ENCODE measurements around the gene ADAM11.
A peak's percentile ranks its signal among the peaks of the same experiment; 100 is the strongest.
"Not testable (repeated sequence)": the region's sequence is repeated elsewhere in the genome, so short reads cannot be mapped to it uniquely, and the experiment has no call there.

Gene ADAM11

DNA sequence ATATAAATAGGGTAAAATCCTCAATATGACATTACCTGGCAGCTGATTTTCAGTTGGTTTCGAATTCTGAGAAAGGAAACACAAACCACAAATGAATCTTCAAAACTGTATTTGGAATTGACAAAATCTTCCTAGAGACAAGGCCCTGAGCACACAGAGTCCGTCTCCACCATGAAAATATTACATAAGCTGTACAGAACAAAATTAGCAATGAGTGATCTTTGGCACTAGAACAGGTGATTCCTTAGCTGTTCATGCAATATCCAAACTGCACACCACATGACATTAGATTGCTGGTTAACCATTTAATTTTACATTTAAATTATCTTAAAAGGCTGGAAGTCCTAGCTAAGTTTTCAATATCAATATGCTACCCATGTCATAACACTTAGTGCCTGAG, 39.6 kb downstream of the ADAM11 start:
- DNase-seq = no peak

DNA sequence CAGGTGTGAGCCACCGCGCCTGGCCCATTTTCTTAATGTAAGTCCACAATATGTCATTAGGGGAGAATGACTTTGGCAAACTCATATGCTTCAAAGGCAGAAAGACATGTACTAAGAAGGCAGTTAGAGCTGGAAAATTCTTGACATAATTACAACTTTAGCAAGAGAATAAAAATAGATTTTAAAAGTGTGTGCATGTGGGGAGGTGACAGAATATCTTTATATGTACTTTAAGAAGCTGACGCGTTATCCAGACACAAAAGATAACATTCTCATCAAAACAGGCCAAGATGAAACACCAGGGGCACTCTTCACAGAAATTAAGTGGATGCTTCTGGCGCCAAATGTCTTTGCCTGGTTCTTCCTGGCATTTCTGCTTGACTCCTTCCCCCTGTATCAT, 43.1 kb downstream of the ADAM11 start:
- no peak for DNase-seq

DNA sequence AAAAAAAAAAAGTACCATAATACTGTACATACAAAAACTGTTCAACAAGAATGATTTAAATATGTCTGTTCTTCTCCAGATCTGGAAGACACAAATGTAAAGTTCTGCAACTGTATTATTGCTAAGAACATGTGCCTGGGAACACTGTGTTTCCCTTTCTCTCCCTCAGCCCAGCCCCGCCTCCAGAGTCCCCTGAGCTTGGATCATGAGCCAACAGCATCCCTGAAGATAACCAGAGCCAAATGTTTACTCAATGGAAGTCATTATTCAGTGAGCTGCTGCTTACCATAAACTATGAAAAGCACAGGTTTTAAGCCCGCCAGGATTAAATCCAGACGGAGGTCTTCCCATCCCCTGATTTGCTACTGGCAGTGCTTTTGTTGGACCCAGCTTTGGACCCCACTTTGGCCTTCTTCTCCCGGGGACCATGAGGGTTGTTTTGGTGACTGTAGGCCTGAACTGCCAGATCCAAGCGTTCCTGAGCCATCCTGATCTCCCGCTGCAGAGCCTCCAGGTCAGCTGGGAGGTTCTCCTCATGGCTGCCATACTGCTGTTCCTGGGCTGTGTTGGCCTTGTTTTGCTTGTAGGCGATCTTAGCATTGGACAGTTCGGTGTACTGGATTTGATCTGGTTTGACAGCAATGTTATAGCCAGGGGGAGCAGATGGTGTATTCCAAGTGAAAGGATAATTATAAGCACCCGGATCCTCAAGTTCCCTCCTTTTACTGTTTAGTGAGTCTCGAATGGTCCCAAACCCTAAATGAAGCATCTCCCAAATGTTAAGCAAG, 45.7 kb downstream of the ADAM11 start:
- no peak for DNase-seq

DNA sequence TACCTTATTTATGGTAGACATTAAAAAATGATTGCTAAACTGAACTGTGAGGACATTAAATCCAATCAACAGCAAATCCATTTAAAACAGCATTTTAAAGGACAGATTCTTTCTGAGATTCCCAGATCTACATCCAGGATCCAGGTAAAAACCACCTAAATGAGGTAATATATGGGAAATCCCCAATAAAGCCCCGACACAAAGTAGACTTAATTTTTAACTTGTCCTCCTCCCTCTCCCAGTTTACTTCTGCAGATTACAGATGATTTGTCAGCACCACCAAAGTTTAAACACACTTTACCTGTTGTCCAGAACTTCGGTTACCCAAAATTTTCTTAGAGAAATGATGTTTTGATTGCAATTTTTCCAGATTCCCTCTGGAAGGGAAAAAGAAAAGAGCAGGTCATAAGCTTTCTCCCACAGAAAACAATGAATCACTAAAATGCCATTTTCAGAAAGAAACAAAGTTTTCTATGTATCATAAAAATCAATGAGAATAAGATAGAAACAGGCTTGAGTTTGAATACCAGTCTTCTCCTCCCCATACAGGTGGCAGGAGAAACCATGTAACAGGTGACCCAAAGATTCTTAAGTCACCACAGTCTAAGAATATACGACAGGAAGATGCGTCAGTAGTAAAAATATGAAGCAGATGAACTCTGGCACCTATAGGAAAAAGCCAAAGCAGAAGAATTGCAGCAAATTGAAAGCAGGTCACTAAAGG, 48.5 kb downstream of the ADAM11 start:
- no peak for DNase-seq

DNA sequence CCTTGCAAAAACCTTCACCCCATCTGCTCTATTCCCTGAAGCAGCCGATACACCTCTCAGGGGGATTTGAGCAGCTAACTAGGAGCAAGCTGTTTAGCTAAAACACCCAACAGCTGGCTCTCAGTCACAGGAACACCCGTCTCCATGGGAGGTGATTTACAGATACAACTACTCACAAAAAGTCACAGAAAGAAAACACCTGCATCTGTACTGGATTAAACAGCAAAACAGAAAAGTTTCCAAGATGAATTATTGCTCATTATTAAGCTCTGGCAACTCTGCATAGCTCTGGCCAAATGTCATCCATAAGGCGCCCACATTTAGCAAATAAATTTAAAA, 49.0 kb downstream of the ADAM11 start:
- no peak for DNase-seq

DNA sequence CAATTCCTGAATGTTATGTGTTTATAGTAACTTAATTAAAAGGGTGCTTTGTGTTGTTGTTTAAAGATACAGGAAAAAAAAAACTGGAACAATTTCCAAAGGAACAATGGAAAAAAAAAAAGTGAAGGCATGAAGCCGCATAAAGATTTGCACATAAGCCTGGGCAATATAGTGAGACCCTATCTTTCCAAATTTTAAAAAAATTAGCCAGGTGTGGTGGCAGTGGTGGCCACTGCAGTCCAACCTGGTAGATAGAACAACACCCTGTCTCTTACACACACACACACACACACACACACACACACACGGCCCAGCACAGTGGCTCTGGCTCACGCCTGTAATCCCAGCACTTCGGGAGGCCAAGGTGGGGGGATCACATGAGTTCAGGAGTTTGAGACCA, 49.4 kb downstream of the ADAM11 start:
- no peak for DNase-seq

DNA sequence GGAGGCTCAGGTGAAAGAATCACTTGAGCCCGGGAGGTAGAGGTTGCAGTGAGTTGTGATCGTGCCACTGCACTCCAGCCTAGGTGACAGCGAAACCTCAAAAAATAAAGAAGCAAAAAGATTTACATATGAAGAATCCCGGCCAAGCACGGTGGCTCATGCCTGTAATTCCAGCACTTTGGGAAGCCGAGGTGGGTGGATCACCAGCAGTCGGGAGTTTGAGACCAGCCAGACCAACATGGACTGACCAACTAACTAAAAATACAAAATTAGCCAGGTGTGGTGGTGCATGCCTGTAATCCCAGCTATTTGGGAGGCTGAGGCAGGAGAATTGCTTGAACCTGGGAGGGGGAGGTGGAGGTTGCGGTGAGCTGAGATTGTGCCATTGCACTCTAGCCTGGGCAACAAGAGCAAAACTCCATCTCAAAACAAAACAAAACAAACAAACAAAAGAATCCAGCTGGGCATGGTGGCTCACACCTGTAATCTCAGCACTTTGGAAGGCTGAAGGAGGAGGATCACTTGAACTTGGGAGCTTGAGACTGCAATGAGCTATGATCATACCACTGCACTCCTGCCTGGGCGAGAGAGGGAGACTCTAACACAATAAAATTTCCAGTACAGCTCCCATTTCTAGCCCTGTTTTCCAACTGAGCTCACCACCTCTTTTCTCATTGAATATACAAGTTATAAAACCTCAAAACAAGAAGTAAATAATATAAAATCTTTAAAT, 50.0 kb downstream of the ADAM11 start:
- DNase-seq = not testable (repeated sequence)

DNA sequence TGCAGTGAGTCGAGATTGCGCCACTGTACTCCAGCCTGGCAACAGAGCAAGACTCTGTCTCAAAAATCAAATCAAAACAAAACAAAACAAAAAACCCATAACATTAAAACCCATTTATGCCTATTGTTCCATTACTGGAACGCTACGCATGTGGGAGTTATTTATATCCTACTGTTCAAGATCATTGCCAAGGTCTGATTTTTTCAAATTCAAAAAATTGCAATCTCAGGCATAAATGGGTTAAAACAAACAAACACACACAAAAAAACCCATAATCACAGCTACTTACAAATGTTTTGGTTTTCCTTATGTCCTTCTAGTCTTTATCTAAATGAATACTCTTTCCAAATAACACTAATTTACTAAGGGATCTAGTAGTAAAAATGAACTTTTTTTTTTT, 53.5 kb downstream of the ADAM11 start:
- no peak for DNase-seq

DNA sequence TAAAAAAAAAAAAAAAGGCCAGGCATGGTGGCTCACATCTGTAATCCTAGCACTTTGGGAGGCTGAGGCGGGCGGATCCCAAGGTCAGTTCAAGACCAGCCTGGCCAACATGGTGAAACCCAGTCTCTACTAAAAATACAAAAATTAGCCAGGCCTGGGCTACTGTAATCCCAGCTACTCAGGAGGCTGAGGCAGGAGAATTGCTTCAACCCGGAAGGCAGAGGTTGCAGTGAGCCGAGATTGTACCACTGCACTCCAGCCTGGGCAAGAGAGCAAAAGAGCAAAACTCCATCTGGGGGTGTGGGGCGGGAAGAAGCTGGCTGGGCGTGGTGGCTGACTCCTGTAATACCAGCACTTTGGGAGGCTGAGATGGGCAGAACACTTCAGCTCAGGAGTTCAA, 59.7 kb downstream of the ADAM11 start:
- not testable (repeated sequence) for DNase-seq

DNA sequence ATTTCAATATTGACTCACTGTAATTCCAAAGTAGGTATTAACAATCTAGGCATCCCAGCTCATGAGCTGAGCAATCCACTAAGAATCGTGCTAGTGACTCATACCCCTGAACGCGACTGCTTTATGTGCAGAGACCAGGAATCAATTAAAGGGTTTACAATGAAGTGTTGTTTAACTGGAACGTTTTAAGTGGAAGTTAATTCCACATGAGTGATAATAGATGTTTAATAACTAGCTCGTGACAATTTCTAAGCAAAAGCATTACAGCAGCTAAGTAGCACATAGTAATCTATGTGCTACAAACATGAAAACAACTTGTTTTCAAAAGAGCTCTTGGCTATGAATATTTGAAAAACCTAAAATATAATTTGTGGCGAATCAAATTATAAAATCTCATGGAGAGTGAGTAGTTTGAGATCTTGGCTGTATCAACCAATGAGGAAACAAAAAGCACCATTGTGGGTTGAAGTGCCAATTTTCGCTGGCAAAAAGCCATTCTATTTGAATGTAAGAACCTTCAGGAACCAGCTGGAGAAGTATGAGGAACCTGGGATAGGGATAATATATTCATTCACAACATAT, 61.9 kb downstream of the ADAM11 start:
- peak; percentile 97 for DNase-seq

DNA sequence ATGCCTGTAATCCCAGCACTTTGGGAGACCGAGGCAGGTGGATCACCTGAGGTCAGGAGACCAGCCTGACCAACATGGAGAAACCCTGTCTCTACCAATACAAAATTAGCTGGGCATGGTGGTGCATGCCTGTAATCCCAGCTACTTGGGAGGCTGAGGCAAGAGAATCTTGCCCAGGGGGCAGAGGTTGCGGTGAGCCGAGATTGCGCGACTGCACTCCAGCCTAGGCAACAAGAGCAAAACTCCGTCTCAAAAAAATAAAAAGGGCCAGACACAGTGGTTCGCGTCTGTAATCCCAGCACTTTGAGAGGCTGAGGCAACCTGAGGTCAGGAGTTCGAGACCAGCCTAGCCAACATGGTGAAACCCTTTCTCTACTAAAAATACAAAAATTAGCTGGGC, 66.4 kb downstream of the ADAM11 start:
- DNase-seq = not testable (repeated sequence)

DNA sequence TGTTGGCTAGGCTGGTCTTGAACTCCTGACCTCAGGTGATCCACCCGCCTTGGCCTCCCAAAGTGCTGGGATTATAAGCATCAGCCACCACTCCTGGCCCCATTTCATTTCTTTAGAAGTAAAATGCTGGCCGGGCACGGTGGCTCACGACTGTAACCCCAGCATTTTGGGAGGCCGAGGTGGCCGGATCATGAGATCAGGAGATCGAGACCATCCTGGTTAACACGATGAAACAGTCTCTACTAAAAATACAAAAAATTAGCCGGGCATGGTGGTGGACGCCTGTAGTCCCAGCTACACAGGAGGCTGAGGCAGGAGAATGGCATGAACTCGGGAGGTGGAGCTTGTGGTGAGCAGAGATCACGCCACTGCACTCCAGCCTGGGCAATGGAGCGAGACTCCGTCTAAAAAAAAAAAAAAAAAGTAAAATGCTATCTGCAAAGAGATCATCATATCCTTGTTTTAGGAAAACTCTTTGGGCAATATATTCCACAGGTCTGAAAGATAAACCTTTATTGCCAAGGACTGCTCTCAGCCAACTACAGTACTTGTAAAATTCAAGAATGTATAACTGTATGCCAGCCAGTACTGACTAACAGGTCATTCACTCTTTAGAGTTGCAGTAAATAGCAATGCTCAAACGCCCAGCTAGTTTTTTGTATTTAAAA, 67.5 kb downstream of the ADAM11 start:
- no peak for DNase-seq

DNA sequence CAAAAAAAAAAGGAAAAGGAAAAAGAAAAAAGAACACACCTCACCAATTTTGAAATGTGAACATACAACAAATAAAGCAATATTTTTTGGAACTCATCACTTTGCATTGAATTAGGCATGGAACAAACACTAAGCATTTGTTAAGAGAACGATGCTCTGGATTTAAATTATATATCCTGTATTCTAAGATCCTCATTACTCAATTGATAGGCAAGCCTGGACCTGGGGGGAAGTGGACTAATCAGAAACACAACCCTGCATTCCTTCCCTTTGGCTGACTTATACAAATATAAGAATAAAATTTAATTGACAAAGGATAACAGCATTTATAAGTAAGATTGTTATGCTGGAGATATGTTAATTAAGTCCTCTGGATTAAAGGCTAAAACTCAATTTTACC, 69.1 kb downstream of the ADAM11 start:
- DNase-seq = peak; percentile 27

DNA sequence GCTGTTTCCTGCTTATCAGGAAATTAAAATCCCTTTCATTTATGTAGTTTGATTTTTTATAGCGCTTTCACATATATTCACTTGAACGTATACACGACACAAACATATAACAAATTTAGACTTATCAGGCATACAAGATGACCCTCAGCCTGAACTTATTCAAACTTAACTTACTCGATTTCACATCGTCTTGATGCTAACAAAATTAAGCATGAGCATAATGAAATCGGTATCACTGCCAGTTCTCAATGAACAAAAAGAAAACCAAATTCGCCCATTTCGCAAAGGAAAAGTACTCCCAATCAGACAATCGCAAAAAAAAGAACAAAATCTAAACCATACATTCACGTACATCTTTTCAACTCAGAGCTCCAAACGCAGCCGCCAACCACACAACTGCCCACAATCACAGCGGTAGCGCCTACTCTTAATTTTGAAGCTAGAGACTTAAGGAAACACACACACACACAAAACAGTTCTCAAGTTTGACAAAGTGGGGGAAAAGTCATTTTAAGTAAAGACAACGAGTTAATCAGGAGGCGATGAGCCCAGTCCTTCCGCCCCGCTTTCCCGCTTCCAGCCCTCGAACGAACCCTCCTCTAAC, 70.2 kb downstream of the ADAM11 start:
- DNase-seq = peak; percentile 34

DNA sequence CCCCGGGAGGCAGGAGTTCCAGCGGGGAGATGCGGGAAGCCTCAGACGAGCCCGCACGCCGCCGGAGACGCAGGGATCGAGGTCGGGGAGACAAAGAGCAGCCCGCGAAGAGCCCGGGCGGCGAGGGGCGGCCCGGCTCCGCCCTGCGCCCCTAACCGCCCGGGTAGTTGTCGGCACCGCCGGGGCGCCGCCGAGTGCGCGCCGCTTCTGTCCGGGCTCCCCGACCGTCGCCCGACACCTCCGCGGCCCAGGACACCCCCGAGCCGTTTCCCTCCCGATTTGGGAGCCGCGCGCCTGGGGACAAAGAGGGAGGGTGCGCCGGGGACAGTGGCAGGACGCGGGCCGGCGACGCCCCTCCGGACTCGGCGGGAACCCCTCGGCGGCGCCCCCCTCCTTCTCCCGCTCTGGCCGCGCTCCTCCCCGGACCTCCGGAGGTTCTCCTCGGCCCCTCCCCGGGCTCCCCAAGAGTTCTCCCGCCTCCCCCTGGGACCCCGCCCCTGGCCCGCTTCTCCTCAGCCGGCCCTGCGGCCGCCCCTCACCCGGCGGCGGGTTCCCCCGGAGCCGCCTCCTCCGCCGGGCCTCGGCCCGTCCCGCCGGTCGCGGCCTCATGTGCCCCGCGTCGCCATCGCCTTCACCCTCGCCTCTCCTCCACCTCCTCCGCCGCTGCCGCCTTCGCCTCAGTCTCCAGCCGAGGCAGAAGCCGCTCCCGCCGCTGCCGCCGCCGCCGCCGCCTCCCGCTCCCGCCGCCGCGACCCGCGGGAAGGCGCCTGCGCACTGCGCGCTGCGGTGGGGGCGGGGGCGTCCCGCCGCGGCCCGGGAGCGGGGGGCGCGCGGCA, 71.0 kb downstream of the ADAM11 start, which contains the start of gene GJC1:
Gene GJC1, minus strand, starts transcription at position 765 of the 836 bp plus-strand sequence. CDS start 24,470 bp downstream, outside the sequence.
- peak; percentile 48 for DNase-seq

DNA sequence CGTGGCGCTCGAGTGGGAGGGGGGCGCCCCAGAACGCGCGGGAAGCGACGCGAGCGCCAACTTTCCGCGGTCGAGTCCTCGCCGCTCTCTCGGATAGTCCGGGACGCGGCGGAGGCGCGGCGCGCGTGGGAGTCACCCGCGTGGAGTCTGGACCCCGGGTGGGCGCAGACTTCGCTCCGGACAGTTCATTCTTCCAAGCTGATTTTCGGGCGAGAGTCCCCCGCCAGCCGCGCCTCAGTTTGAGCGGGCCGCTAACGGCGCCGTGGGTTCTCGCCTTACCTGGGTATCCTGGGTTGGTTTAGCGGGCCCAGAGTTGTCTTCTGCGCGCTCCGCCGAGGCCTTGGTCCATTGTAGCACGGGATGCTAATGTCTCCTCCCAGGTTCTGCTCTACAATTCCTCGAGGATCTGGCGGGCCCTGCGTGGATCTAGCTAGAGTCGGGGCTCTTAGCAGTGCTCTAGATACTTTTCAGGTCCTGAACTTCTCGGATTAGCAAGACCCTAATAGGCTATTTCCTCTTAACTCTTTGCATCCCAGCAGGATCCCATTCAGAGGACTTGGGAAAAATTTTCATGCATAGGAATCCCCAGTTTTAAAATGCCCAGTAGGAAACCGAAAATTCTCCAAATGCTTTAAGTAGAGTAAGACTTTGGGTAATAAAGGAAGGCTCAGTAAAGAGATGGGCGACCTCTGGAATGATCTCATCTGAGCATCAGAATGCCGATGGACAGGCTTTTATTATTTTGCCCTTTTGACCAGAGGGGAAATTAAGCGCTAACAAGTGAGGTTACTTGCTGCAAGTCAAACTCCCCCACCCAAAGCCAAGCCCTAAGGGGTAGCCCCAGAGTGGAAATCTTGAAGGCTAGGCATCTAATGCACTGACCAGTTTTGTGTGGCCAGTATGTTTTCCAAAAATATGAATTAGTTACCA, 71.8 kb downstream of the ADAM11 start:
- peak; percentile 19 for DNase-seq

DNA sequence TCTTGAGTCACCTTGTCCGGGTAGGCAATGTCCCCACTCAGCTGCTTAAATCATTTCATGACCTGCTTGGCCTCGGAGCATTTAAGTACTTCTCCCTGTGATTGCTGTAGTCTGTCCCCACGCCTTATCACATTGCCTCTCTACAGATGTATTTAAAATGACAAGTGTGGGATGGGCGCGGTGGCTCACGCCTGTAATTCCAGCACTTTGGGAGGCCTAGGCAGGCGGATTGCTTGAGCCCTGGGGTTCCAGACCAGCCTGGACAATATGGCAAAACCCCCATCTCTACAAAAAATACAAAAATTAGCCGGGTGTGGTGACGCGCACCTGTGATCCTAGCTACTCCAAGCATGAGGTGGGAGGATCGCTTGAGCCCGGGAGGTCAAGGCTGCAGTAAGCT, 72.6 kb downstream of the ADAM11 start:
- no peak for DNase-seq

All from HCEC 1CT (cell line).